PFSK-1 (cell line): ENCODE measurements around the gene CARD10.

Experiments used
- FOXP2 ChIP-seq: optimal IDR thresholded peaks from 2 replicates; pipeline ENCODE3; 2011; ENCODE audit warnings: borderline replicate concordance, control low read depth, inconsistent platforms; ENCODE audit not compliant: insufficient read depth; ENCODE audit errors: extremely low read length, extremely low read depth
- TAF1 ChIP-seq: IDR thresholded peaks from 2 replicates; pipeline ENCODE4 v1.6.1; 2012; ENCODE audit warnings: low read length, control low read depth, borderline replicate concordance; ENCODE audit not compliant: insufficient read depth
- TF ChIP-seq, protein P1 (sequence below), 2 experiments: IDR thresholded peaks; 2 replicates each; pipeline versions ENCODE4 v1.6.1 to v1.8.0; 2011 to 2012; ENCODE audit warnings: low read depth in 2 of 2, low read length in 2 of 2, control low read depth in 1 of 2, inconsistent platforms in 1 of 2, mild to moderate bottlenecking in 1 of 2, moderate library complexity in 1 of 2; ENCODE audit not compliant: insufficient read depth in 1 of 2

DNA sequence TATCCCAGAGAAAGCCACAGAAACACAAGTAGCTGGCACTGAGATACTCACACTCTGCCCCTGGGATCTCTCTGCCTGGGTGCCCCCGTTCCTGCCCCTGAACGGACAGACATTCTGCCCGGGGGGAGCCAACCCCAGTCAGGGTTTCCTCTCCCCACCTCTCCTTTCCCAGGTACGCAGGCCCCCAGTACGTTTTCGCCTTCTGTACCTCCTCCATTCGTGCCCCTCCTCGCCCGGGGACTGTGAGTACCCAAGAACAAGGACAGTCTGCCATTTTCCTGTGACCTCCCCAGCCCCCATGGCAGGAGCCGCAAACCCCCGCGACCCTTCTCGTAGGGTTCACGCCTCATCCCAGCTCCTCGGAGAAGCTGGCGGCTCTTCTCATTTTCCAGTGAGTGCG, 62.9 kb downstream of the CARD10 start:
- TF ChIP-seq TAF1 (no peak), FOXP2 (no peak)
- TF ChIP-seq, protein P1, sequence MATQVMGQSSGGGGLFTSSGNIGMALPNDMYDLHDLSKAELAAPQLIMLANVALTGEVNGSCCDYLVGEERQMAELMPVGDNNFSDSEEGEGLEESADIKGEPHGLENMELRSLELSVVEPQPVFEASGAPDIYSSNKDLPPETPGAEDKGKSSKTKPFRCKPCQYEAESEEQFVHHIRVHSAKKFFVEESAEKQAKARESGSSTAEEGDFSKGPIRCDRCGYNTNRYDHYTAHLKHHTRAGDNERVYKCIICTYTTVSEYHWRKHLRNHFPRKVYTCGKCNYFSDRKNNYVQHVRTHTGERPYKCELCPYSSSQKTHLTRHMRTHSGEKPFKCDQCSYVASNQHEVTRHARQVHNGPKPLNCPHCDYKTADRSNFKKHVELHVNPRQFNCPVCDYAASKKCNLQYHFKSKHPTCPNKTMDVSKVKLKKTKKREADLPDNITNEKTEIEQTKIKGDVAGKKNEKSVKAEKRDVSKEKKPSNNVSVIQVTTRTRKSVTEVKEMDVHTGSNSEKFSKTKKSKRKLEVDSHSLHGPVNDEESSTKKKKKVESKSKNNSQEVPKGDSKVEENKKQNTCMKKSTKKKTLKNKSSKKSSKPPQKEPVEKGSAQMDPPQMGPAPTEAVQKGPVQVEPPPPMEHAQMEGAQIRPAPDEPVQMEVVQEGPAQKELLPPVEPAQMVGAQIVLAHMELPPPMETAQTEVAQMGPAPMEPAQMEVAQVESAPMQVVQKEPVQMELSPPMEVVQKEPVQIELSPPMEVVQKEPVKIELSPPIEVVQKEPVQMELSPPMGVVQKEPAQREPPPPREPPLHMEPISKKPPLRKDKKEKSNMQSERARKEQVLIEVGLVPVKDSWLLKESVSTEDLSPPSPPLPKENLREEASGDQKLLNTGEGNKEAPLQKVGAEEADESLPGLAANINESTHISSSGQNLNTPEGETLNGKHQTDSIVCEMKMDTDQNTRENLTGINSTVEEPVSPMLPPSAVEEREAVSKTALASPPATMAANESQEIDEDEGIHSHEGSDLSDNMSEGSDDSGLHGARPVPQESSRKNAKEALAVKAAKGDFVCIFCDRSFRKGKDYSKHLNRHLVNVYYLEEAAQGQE (IDR thresholded peaks at IDR 0.05; ENCODE audit: insufficient read depth in 1 of 2, low read depth in 2 of 2, low read length in 2 of 2) = no peak
